WERI-Rb-1 (cell line): ENCODE results near the gene SLC36A1.

Source experiments
- DNase-seq: peaks from one replicate; pipeline ENCODE4 v3.0.0-alpha.2; 2020
- H3K27ac ChIP-seq: fragments of 250-450 bp; sonication (Bioruptor Pico); 2 replicates; pipeline ENCODE4 v1.5.1; 2020; ENCODE audit warnings: mild to moderate bottlenecking, moderate library complexity
- H3K27me3 ChIP-seq: fragments of 250-450 bp; sonication (Bioruptor Pico); 2 replicates; pipeline ENCODE4 v1.5.1; 2021; ENCODE audit warnings: mild to moderate bottlenecking, low read depth, moderate library complexity; ENCODE audit not compliant: insufficient read depth, severe bottlenecking
- H3K36me3 ChIP-seq: fragments of 250-450 bp; sonication (Bioruptor Pico); 2 replicates; pipeline ENCODE4 v1.5.1; 2020; ENCODE audit warnings: mild to moderate bottlenecking, moderate library complexity
- H3K4me3 ChIP-seq: 2 replicates; pipeline ENCODE4 v1.5.1; 2011; ENCODE audit warnings: low read depth, mild to moderate bottlenecking, control low read depth, low read length
- H3K9me3 ChIP-seq: fragments of 250-450 bp; sonication (Bioruptor Pico); 2 replicates; pipeline ENCODE4 v1.5.1; 2021; ENCODE audit warnings: mild to moderate bottlenecking, moderate library complexity; ENCODE audit not compliant: severe bottlenecking
- CTCF ChIP-seq: IDR thresholded peaks from 2 replicates; pipeline ENCODE4 v1.5.1; 2011; ENCODE audit warnings: low read depth, mild to moderate bottlenecking, control low read depth, inconsistent platforms, low read length

The SLC36A1 gene

GRCh38 chr5:151464101-151464500 is 16.7 kb downstream of the SLC36A1 start:
- H3K9me3 ChIP-seq, result no peaks in the 10 kb centered on the region
- TF ChIP-seq CTCF, result no peak
- H3K27ac ChIP-seq, result no peak overlapping the region
- no peak for DNase-seq
- no peaks in the 10 kb centered on the region for H3K27me3 ChIP-seq
- no peak overlapping the region for H3K4me3 ChIP-seq
- no peaks in the 10 kb centered on the region for H3K36me3 ChIP-seq

GRCh38 chr5:151465476-151465875 is 18.1 kb downstream of the SLC36A1 start:
- no peak for DNase-seq
- Histone ChIP-seq H3K36me3 (no peaks in the 10 kb centered on the region), H3K4me3 (no peak overlapping the region), H3K27me3 (no peaks in the 10 kb centered on the region), H3K27ac (no peak overlapping the region), H3K9me3 (no peaks in the 10 kb centered on the region)
- TF ChIP-seq CTCF, result no peak

- Histone ChIP-seq H3K4me3 (no peak overlapping the region), H3K36me3 (no peaks in the 10 kb centered on the region), H3K27ac (no peak overlapping the region), H3K9me3 (no peaks in the 10 kb centered on the region), H3K27me3 (no peaks in the 10 kb centered on the region)
- no peak for TF ChIP-seq CTCF
- no peak for DNase-seq
These were observed 20.2 kb downstream of the SLC36A1 start for GRCh38 chr5:151467576-151467975.

GRCh38 chr5:151469386-151469785 is 22.0 kb downstream of the SLC36A1 start:
- no peaks in the 10 kb centered on the region for H3K36me3 ChIP-seq
- H3K4me3 ChIP-seq, result no peak overlapping the region
- H3K27me3 ChIP-seq, result no peaks in the 10 kb centered on the region
- H3K9me3 ChIP-seq, result no peaks in the 10 kb centered on the region
- H3K27ac ChIP-seq, result no peak overlapping the region
- no peak for TF ChIP-seq CTCF
- DNase-seq, result no peak

- H3K27me3 ChIP-seq, result no peaks in the 10 kb centered on the region
These were observed 22.6 kb downstream of the SLC36A1 start for GRCh38 chr5:151469992-151470391.

More at GRCh38 chr5:151469992-151470391, 22.6 kb downstream of the SLC36A1 start:
- TF ChIP-seq CTCF, result no peak
- Histone ChIP-seq H3K27ac (no peak overlapping the region), H3K9me3 (no peaks in the 10 kb centered on the region), H3K4me3 (no peak overlapping the region), H3K36me3 (no peaks in the 10 kb centered on the region)
- no peak for DNase-seq
